Measurements from ENCODE around the gene PFN4.
A peak's percentile ranks its signal among the peaks of the same experiment; 100 is the strongest.

PFN4 gene

DNA sequence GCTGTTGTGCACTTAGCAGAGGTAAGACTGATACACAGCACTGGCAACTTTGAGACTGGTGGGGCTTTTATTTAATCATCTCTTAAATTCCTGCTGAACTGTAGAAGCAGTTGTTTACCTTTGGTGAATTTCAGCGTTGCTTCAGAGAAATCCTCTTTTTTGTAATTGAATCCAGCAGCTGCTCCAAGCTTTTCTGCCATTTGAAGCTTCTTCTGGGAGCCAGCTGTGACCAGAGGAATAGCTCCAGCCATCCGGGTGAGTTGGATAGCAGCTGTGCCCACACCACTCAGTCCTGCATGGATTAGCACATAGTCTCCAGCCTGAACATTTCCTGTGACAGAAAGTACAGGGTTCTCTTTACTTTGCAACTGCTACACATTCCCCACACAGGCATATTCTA, 42.4 kb downstream of the PFN4 start:
- no peaks in the 10 kb centered on the region for H3K9me3 Mint-ChIP-seq

DNA sequence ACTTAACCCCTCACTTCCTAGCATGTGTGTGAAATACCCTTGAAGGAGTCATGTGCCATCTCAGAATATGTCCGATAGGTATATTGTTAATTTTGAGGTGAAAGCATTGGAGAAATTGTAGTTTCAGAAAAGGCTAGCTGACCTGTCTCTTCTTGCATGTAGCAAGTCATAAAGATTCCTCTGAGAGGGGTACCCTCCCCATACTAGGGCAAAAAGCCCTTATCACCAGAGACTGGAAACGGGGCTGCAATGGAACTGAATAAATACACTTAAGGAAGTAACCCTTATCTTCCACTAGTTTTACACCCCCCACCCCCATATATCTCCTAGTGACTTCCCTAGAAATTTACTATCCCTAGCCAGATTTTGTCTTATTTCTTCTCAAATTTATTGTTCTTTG, 45.3 kb downstream of the PFN4 start:
- H3K9me3 Mint-ChIP-seq, result no peaks in the 10 kb centered on the region
- H3K4me3 Mint-ChIP-seq, result peak overlapping the region; percentile 99
- H3K4me1 Mint-ChIP-seq, result peaks cover 21% of the 10 kb centered on the region
- no peak for ATAC-seq (ENCODE audit: low read depth)
- no peaks in the 10 kb centered on the region for H3K27me3 Mint-ChIP-seq
- H3K27ac Mint-ChIP-seq, result peak overlapping the region; percentile 99
- H3K36me3 Mint-ChIP-seq, result peaks cover 5% of the 10 kb centered on the region
- DNase-seq (ENCODE audit: low spot score in 2 of 2), result no peak

More for the DNA sequence above, 42.4 kb downstream of the PFN4 start:
- ATAC-seq (ENCODE audit: low read depth) (no peak), DNase-seq (ENCODE audit: low spot score in 2 of 2) (no peak)
- no peak overlapping the region for H3K27ac Mint-ChIP-seq
- H3K4me3 Mint-ChIP-seq, result no peak overlapping the region
- H3K4me1 Mint-ChIP-seq, result peaks cover 19% of the 10 kb centered on the region
- H3K27me3 Mint-ChIP-seq, result no peaks in the 10 kb centered on the region
- peaks cover 3% of the 10 kb centered on the region for H3K36me3 Mint-ChIP-seq

DNA sequence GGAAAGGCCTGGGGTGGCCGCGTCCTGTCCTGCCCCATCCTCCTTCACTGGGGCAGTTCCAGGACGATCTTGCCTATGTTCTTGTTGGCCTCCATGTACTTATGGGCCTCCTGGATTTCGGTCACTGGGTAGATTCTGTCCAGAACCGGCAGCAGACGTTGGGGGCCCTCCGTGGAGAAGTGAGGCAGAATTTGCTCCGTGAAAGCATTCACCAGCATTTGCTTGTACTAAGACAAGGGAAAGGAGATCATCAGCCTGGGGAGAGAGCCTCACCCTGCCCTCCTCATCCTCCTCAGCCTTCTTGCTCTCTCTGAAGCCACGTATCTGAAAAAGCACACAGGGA, 45.6 kb downstream of the PFN4 start:
- Mint-ChIP-seq H3K27me3 (no peaks in the 10 kb centered on the region), H3K4me1 (peaks cover 21% of the 10 kb centered on the region), H3K36me3 (peaks cover 5% of the 10 kb centered on the region), H3K27ac (peak overlapping the region; percentile 99), H3K4me3 (peak overlapping the region; percentile 99), H3K9me3 (no peaks in the 10 kb centered on the region)
- DNase-seq (ENCODE audit: low spot score in 2 of 2) (no peak), ATAC-seq (ENCODE audit: low read depth) (no peak)

DNA sequence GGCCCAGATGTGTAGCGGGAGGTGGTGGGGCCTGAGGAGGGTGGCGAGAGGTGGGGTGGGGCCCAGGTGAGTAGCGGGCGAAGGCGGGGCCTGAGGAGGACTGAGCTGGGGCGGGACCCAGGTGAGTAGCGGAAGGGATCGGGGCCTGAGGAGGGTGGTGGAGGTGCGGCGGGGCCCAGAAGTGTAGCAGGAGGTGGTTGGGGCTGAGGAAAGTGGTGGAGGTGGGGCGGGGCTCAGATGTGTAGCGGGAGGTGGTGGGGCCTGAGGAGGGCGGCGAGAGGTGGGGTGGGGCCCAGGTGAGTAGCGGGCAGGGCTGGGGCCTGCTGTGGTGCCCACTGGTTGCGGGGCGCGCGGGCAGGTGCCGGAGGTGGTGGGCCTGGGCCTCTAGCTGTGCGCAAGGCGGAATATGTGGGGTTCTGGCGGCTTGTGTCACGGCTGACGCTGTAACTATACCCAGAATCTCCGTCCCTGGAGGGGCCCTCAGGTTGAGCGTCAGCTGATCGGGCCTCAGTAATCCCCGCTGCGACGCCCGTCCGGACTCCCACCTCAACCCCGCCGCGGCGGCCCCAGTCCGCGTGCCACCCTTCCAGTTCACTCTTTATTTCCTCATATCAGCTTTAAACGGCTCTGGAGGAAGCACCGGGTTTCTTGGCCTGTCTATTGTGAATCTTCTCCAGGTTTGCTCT, 46.1 kb downstream of the PFN4 start:
- peaks cover 2% of the 10 kb centered on the region for H3K36me3 Mint-ChIP-seq
- peak overlapping the region; percentile 99 for H3K4me3 Mint-ChIP-seq
- H3K27me3 Mint-ChIP-seq, result no peaks in the 10 kb centered on the region
- H3K27ac Mint-ChIP-seq, result peak overlapping the region; percentile 99
- ATAC-seq (ENCODE audit: low read depth), result peak; percentile 25
- H3K4me1 Mint-ChIP-seq, result peaks cover 18% of the 10 kb centered on the region
- no peaks in the 10 kb centered on the region for H3K9me3 Mint-ChIP-seq
- no peak for DNase-seq (ENCODE audit: low spot score in 2 of 2)

DNA sequence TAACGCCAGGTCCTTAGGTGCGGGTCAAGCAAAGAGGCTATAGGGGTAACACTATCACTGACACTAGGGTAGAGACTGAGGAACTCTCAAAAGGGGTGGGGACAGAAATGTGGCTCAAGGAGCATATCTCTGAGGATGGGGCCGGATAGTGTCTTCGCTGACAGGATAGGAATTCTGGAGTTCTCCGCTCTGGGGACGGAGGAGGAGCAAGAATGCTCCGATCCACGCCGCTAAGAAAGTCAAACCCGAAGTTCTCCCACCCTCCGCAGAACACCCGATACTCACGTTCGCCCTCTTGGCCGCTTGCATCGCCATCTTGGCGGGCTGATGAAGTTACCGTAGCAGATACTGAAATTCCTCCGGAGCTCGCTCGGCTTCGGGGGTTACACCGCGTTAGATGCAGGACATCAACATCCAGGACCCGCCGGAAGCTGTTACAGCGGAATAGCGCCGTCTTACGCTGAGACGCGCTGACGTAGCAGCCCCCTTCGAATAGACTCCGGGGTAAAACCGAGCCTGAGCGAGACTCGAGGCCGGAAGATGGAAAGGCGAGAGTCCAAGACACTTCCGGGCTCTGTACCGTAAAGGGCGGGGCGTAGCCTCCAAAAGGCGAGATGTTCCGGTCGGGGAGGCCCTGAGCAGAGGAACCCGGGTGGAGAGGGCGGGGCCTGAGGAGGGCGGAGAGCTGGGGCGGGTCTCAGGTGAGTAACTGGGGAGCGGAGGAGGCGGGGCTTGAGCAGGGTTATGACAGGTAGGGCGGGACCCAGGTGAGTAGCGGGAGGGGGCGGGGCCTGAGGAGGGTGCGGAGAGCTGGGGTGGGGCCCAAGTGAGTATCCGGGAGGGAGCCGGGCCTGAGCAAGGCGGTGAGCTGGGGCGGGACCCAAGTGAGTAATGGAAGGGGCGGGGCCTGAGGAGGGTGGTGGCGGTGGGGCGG, 47.0 kb downstream of the PFN4 start, which contains the start of gene SF3B6:
Gene SF3B6 (minus strand): TSS at position 412 of the 934 bp plus-strand sequence. CDS start 97 bp downstream, at position 315.
- peak; percentile 97 to 100 for DNase-seq (ENCODE audit: low spot score in 2 of 2)
- Mint-ChIP-seq H3K4me3 (peak within 1 kb of the TSS; percentile 99), H3K27ac (peak within 1 kb of the TSS; percentile 99), H3K27me3 (no peaks in the 10 kb centered on the region), H3K36me3 (peaks cover 3% of the 10 kb centered on the region), H3K9me3 (no peaks in the 10 kb centered on the region), H3K4me1 (peaks cover 18% of the 10 kb centered on the region)
- peak; percentile 79 for ATAC-seq (ENCODE audit: low read depth)

DNA sequence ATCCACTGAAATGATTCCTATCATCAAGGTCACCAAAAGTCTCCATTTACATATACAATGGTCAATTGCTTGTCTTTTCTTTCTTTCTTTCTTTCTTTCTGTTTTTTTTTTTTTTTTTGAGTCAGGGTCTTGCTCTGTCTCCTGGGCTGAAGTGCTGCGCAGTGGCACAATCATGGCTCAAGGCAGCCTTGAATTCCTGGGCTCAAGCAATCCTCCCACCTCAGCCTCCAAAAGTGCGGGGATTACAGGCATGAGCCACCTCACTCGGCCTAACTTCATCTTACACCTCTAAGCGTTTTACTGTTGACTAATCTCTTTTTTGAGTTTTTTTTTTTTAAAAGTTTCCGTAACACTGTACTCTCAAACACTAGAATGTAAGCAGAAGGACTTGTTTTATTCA, 47.9 kb downstream of the PFN4 start:
- peaks cover 18% of the 10 kb centered on the region for H3K4me1 Mint-ChIP-seq
- peak overlapping the region; percentile 99 for H3K4me3 Mint-ChIP-seq

DNA sequence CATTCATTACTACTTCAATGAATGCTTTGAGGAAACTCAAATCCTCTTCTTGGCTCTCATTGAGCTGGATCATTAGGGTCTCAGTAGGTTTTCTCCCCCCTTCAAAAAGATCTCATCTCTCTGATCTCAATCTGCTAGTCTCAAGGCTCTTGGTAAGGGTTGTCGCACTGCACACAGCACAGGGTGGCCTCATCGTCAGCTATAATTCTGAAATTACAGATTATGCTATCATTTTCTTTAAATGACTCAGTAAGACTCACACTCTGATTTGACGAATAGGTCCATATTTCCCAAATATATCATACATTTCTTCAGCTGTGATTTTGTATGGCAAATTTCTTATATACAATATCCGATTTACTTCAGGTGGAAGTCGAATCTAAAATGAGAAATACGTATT, 49.3 kb downstream of the PFN4 start:
- H3K9me3 Mint-ChIP-seq, result no peaks in the 10 kb centered on the region
- H3K27me3 Mint-ChIP-seq, result no peaks in the 10 kb centered on the region
- H3K4me1 Mint-ChIP-seq, result peaks cover 18% of the 10 kb centered on the region
- ATAC-seq (ENCODE audit: low read depth) (no peak), DNase-seq (ENCODE audit: low spot score in 2 of 2) (no peak)
- no peak overlapping the region for H3K27ac Mint-ChIP-seq
- H3K36me3 Mint-ChIP-seq, result peaks cover 5% of the 10 kb centered on the region
- no peak overlapping the region for H3K4me3 Mint-ChIP-seq

More for the DNA sequence above, 47.9 kb downstream of the PFN4 start:
- DNase-seq (ENCODE audit: low spot score in 2 of 2) (no peak), ATAC-seq (ENCODE audit: low read depth) (no peak)
- H3K27me3 Mint-ChIP-seq, result no peaks in the 10 kb centered on the region
- H3K9me3 Mint-ChIP-seq, result no peaks in the 10 kb centered on the region
- peaks cover 3% of the 10 kb centered on the region for H3K36me3 Mint-ChIP-seq
- H3K27ac Mint-ChIP-seq, result peak overlapping the region; percentile 99

DNA sequence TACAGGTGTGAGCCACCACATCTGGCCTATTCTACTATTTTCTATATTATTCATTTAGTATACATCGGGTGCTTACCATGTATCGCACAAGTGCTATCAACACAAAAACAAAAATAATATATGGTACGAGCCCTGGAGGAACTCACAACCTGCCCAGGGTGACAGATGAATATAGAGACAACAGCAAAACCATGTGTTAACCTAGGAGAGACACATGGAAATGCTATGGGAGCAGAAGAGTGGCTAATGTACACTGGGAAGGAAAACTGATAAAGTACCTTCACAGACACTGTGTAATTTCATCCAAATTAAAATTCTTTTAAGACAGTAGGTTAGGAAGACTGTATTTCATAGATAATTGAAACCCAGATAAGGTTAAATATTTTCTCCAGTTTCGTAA, 50.9 kb downstream of the PFN4 start:
- no peak for ATAC-seq (ENCODE audit: low read depth)
- Mint-ChIP-seq H3K4me3 (no peak overlapping the region), H3K36me3 (peaks cover 6% of the 10 kb centered on the region), H3K27me3 (no peaks in the 10 kb centered on the region), H3K27ac (no peak overlapping the region), H3K9me3 (no peaks in the 10 kb centered on the region), H3K4me1 (peaks cover 12% of the 10 kb centered on the region)
- no peak for DNase-seq (ENCODE audit: low spot score in 2 of 2)

DNA sequence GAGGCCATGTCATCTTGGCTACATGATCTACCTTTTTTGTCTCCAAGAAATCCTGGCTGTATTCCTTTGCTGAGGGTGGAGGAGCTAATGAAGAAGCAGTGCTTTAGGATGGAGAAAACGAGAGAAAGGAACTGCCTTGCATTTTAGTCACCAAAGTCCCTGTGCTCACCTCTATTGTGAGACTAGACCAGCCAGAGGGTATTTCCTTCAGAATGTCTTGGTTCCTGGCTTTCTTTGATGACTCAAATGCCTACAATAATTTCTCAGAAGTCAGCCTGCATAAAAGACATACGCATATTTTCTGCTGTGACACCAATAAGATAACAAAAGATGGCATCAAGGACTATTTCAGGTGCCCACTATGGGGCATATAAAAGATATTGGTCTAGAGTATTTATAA, 57.8 kb downstream of the PFN4 start:
- no peak for ATAC-seq (ENCODE audit: low read depth)
- Mint-ChIP-seq H3K4me1 (no peaks in the 10 kb centered on the region), H3K36me3 (peaks cover 7% of the 10 kb centered on the region), H3K9me3 (no peaks in the 10 kb centered on the region), H3K4me3 (no peak overlapping the region), H3K27me3 (no peaks in the 10 kb centered on the region), H3K27ac (no peak overlapping the region)
- no peak for DNase-seq (ENCODE audit: low spot score in 2 of 2)
